ENCODE results near the gene ASPHD1. TPM values are rescaled to one million over a fixed set of nuclear protein-coding genes. Genes with fewer than 3 reads are reported as not detected.

Gene ASPHD1
- total RNA-seq (2022) (4.8 and 5.7 TPM in 2 replicates), Bru-seq, nascent RNA (percentile 34 among the genes with signal in this experiment), BruChase-seq, experiment 1, labeled RNA remaining after a 6-hour chase (percentile 32 among the genes with signal in this experiment), BruChase-seq, experiment 2, labeled RNA remaining after a 2-hour chase (percentile 24 among the genes with signal in this experiment)
- long read RNA-seq, partial matches to known transcripts: 0 of 7 reads
- long read RNA-seq, other reads (novel, unspliced or antisense): 4 of 7 reads

DNA sequence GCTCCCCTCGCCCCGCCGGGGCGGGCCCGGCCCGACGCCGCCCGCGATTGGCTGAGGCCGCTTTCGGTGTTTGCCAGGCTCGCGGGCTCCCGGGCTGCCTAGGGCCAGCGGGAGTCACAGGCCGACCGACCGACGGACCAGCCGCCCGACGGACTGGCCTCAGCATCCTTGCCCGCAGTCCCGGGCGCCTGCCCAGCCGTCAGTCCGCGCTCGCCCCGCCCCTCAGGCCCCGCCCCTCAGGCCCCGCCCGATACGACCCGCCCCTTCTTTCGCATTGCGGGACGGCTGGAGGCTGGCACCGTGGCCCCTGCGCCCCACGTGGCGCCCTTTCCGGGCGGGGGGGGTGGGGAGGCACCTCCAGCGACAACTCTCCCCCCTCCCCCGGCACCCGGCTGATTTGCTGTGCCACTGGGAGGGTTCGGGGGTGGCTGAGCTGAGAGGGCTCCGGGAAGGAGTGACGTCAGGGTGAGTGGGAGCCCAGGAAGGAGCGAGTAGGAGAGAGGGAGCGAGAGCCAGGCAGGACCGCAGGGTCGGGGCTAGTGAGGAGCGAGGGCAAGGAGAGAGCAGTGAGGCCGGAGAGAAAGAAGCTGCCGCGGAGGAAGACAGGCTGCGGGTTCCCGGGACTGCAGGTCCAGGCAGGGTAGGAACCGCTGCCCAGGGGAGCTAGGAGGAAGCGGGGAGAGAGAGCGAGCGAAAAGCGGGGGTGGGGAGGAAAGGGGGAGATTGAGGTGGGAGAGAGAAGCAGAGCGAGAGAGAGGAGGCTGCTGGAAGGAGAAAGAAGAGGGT lies at the start of gene ASPHD1:
Gene ASPHD1 (plus strand): TSS at position 387 of the 786 bp plus-strand sequence. CDS start 484 bp downstream, outside the sequence.
- H3K4me1 Mint-ChIP-seq (ENCODE audit: insufficient read depth, unreplicated experiment): peaks cover 10% of the 10 kb centered on the region
- ChIA-PET CTCF (interaction anchor here (0.7 to 1.4 kb wide), 5 partner anchors 11 to 1585 kb away, joined by 3 to 5 read pairs (median 4); partner anchors contain the start of gene TMEM219), POLR2A (interaction anchor here (0.6 to 2.6 kb wide), 17 partner anchors 10 to 121 kb away, joined by 3 to 20 read pairs (median 4); partner anchors contain the start of genes CDIPT, HIRIP3, KCTD13 and PAGR1)
- peak; percentile 65 for DNase-seq (ENCODE audit: unreplicated experiment)
- BruUV-seq (replicated peaks): no TSS peak
- intact Hi-C loops (cut with micrococcal nuclease): no loop called here
- H3K27ac Mint-ChIP-seq (ENCODE audit: low read depth, unreplicated experiment): peak within 1 kb of the TSS; percentile 81
- H3K4me3 Mint-ChIP-seq (ENCODE audit: unreplicated experiment): peak within 1 kb of the TSS; percentile 91
- no peaks in the 10 kb centered on the region for H3K9me3 Mint-ChIP-seq (ENCODE audit: unreplicated experiment)
- H3K27me3 Mint-ChIP-seq (ENCODE audit: insufficient read depth, unreplicated experiment): peaks cover 27% of the 10 kb centered on the region
- peaks cover 6% of the 10 kb centered on the region for H3K36me3 Mint-ChIP-seq (ENCODE audit: insufficient read depth, unreplicated experiment)
- TF ChIP-seq, protein P1, sequence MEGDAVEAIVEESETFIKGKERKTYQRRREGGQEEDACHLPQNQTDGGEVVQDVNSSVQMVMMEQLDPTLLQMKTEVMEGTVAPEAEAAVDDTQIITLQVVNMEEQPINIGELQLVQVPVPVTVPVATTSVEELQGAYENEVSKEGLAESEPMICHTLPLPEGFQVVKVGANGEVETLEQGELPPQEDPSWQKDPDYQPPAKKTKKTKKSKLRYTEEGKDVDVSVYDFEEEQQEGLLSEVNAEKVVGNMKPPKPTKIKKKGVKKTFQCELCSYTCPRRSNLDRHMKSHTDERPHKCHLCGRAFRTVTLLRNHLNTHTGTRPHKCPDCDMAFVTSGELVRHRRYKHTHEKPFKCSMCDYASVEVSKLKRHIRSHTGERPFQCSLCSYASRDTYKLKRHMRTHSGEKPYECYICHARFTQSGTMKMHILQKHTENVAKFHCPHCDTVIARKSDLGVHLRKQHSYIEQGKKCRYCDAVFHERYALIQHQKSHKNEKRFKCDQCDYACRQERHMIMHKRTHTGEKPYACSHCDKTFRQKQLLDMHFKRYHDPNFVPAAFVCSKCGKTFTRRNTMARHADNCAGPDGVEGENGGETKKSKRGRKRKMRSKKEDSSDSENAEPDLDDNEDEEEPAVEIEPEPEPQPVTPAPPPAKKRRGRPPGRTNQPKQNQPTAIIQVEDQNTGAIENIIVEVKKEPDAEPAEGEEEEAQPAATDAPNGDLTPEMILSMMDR (IDR thresholded peaks at IDR 0.05; ENCODE audit: unreplicated experiment): no peak

GRCh38 chr16:29850998-29851397 lies 49.3 kb upstream of the ASPHD1 start:
- ChIA-PET CTCF (no interaction called here), POLR2A (no interaction called here)
- TF ChIP-seq, protein P1 (IDR thresholded peaks at IDR 0.05; ENCODE audit: unreplicated experiment): no peak
- H3K9me3 Mint-ChIP-seq (ENCODE audit: unreplicated experiment): no peaks in the 10 kb centered on the region
- intact Hi-C loops (cut with micrococcal nuclease): no loop called here
- H3K27ac Mint-ChIP-seq (ENCODE audit: low read depth, unreplicated experiment): no peak overlapping the region
- H3K4me3 Mint-ChIP-seq (ENCODE audit: unreplicated experiment): no peak overlapping the region
- no TSS peak for BruUV-seq (replicated peaks)
- no peaks in the 10 kb centered on the region for H3K27me3 Mint-ChIP-seq (ENCODE audit: insufficient read depth, unreplicated experiment)
- H3K36me3 Mint-ChIP-seq (ENCODE audit: insufficient read depth, unreplicated experiment): peaks cover 53% of the 10 kb centered on the region
- no peak for DNase-seq (ENCODE audit: unreplicated experiment)
- no peaks in the 10 kb centered on the region for H3K4me1 Mint-ChIP-seq (ENCODE audit: insufficient read depth, unreplicated experiment)

DNA sequence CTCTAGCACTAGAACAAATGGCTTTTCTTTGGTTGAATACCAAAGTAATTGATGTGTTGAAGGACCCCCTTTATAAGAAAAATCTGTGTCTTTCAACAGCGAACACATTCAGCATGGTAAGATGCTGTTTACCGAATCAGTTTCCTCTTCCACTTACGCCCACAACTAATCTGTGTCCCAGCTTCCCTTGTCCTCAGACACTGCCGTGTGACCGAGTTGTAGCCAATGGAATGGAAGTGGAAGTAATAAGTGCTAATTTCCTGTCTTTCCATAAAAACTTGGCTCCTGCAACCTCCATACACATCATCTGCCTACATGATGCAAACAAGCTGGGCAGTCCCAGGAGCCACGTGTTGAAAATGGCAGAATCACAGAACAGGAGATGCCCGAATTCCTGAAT lies 47.6 kb upstream of the ASPHD1 start:
- TF ChIP-seq, protein P1 (IDR thresholded peaks at IDR 0.05; ENCODE audit: unreplicated experiment): no peak
- BruUV-seq (replicated peaks): no TSS peak
- CTCF ChIA-PET: interaction anchor here (0.5 to 1.2 kb wide), 3 partner anchors 9 to 28 kb away, joined by 3 to 4 read pairs (median 3); no protein-coding TSS in a partner anchor
- no peak for DNase-seq (ENCODE audit: unreplicated experiment)
- Mint-ChIP-seq H3K4me1 (ENCODE audit: insufficient read depth, unreplicated experiment) (no peaks in the 10 kb centered on the region), H3K27ac (ENCODE audit: low read depth, unreplicated experiment) (no peak overlapping the region), H3K36me3 (ENCODE audit: insufficient read depth, unreplicated experiment) (peaks cover 42% of the 10 kb centered on the region), H3K9me3 (ENCODE audit: unreplicated experiment) (no peaks in the 10 kb centered on the region), H3K27me3 (ENCODE audit: insufficient read depth, unreplicated experiment) (no peaks in the 10 kb centered on the region), H3K4me3 (ENCODE audit: unreplicated experiment) (no peak overlapping the region)
- intact Hi-C loops (cut with micrococcal nuclease): no loop called here
- POLR2A ChIA-PET: interaction anchor here (0.6 to 1.8 kb wide), 3 partner anchors 8 to 32 kb away, joined by 3 to 4 read pairs (median 3); partner anchors contain the start of gene MVP

- Mint-ChIP-seq H3K27me3 (ENCODE audit: insufficient read depth, unreplicated experiment) (no peaks in the 10 kb centered on the region), H3K4me1 (ENCODE audit: insufficient read depth, unreplicated experiment) (no peaks in the 10 kb centered on the region), H3K36me3 (ENCODE audit: insufficient read depth, unreplicated experiment) (peaks cover 37% of the 10 kb centered on the region), H3K27ac (ENCODE audit: low read depth, unreplicated experiment) (no peak overlapping the region), H3K9me3 (ENCODE audit: unreplicated experiment) (no peaks in the 10 kb centered on the region), H3K4me3 (ENCODE audit: unreplicated experiment) (no peak overlapping the region)
- POLR2A ChIA-PET: interaction anchor here (0.6 to 1.8 kb wide), 7 partner anchors 34 to 222 kb away, joined by 3 to 8 read pairs (median 4); partner anchors contain the start of genes ASPHD1, MVP and PRRT2
- DNase-seq (ENCODE audit: unreplicated experiment): no peak
- CTCF ChIA-PET: interaction anchor here (0.6 kb wide), 2 partner anchors 9 to 168 kb away, joined by 3 read pairs; no protein-coding TSS in a partner anchor
- no TSS peak for BruUV-seq (replicated peaks)
- TF ChIP-seq, protein P1 (IDR thresholded peaks at IDR 0.05; ENCODE audit: unreplicated experiment): no peak
- intact Hi-C loops (cut with micrococcal nuclease): no loop called here
Observed at GRCh38 chr16:29854520-29855100, 45.7 kb upstream of the ASPHD1 start.
